Measurements from ENCODE around the gene DDX11.

The DDX11 gene

DNA sequence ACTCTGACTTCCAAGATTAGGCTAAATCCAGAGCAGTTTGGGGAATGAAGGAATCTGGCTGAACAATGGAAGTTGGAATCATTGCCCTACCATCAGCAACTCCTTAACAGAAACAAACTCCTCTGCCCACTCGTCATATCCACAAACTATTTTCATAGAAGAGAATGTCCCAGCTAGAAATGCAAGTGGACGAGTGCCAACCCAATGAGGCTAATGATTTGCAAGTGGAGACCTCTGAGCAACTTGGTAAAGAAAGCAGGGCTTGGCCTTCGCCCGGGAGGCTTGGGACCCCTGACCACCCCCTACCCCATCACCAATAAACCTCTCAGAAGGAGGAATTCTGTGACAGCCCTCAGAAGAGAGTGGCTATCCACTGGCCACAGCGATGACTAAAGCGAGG lies 40.0 kb upstream of the DDX11 start:
- ChIA-PET CTCF (no interaction called here), POLR2A (ENCODE audit: low non-redundant PET) (no interaction called here)
- no peak for TF ChIP-seq CTCF (conservative IDR thresholded peaks at IDR 0.05; ENCODE audit: low read depth)
- no peak for DNase-seq (ENCODE audit: low spot score)
- no peak overlapping the region for H3K27ac ChIP-seq

GRCh38 chr12:31034372-31034771 lies 39.3 kb upstream of the DDX11 start:
- H3K27ac ChIP-seq = no peak overlapping the region
- no peak for TF ChIP-seq CTCF (conservative IDR thresholded peaks at IDR 0.05; ENCODE audit: low read depth)
- ChIA-PET CTCF (no interaction called here), POLR2A (ENCODE audit: low non-redundant PET) (no interaction called here)
- no peak for DNase-seq (ENCODE audit: low spot score)

GRCh38 chr12:31035226-31035625 lies 38.4 kb upstream of the DDX11 start:
- ChIA-PET CTCF (no interaction called here), POLR2A (ENCODE audit: low non-redundant PET) (no interaction called here)

GRCh38 chr12:31035967-31036665 lies 37.5 kb upstream of the DDX11 start:
- CTCF ChIA-PET = no interaction called here
- no peak for TF ChIP-seq CTCF (conservative IDR thresholded peaks at IDR 0.05; ENCODE audit: low read depth)
- DNase-seq (ENCODE audit: low spot score) = no peak
- no peak overlapping the region for H3K27ac ChIP-seq
- POLR2A ChIA-PET (ENCODE audit: low non-redundant PET) = no interaction called here

More at GRCh38 chr12:31035226-31035625, 38.4 kb upstream of the DDX11 start:
- no peak for DNase-seq (ENCODE audit: low spot score)
- no peak for TF ChIP-seq CTCF (conservative IDR thresholded peaks at IDR 0.05; ENCODE audit: low read depth)
- no peak overlapping the region for H3K27ac ChIP-seq

- TF ChIP-seq CTCF (conservative IDR thresholded peaks at IDR 0.05; ENCODE audit: low read depth) = no peak
- ChIA-PET CTCF (no interaction called here), POLR2A (ENCODE audit: low non-redundant PET) (no interaction called here)
- H3K27ac ChIP-seq = no peak overlapping the region
- no peak for DNase-seq (ENCODE audit: low spot score)
Measured at GRCh38 chr12:31037028-31037427, 36.6 kb upstream of the DDX11 start.

DNA sequence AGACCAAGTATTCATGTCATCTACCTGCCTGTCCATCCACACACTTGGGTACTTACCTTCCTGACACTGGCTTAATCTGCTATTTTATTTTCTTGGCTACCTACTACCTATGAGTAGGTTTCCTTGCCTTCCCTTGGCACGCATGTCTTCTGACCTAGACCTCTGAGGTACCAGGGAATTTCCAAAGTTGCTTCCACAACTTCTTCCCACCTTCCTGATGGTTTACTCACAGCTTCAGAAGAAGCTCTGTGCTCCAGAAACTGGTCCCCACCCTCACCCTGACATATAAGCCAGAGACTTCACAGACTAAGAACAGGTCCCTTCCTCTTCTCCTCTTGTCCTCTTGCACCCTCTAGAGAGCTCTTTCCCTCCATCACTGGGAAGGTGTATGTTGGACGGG lies 35.7 kb upstream of the DDX11 start:
- DNase-seq (ENCODE audit: low spot score) = no peak
- TF ChIP-seq CTCF (conservative IDR thresholded peaks at IDR 0.05; ENCODE audit: low read depth) = no peak
- no peak overlapping the region for H3K27ac ChIP-seq
- ChIA-PET CTCF (no interaction called here), POLR2A (ENCODE audit: low non-redundant PET) (no interaction called here)

Measured in RWPE1 (cell line).